BLaER1 treated with 17β-estradiol and CSF1 and Interleukin-3, amounts not matched to agents 10 nM and 100 nM (cell line): ENCODE measurements around the gene TKT.

ENCODE experiments used
- H3K27ac ChIP-seq, 11 experiments: shearing (Covaris generic); formaldehyde crosslinking; 2 replicates each; pipeline ENCODE4 v1.8.1; 2022
- H3K27me3 ChIP-seq, 11 experiments: shearing (Covaris generic); formaldehyde crosslinking; 2 replicates each; pipeline ENCODE4 v1.8.1; 2022
- H3K36me3 ChIP-seq, 11 experiments: shearing (Covaris generic); formaldehyde crosslinking; 2 replicates each; pipeline ENCODE4 v1.8.1; 2022
- H3K4me1 ChIP-seq, 10 experiments: shearing (Covaris generic); formaldehyde crosslinking; 2 replicates each; pipeline ENCODE4 v1.8.1; 2022
- H3K4me2 ChIP-seq, 11 experiments: shearing (Covaris generic); formaldehyde crosslinking; 2 replicates each; pipeline ENCODE4 v1.8.1; 2022
- H3K4me3 ChIP-seq, 10 experiments: shearing (Covaris generic); formaldehyde crosslinking; 2 replicates each; pipeline ENCODE4 v1.8.1; 2022
- H3K9ac ChIP-seq, 11 experiments: shearing (Covaris generic); formaldehyde crosslinking; 2 replicates each; pipeline ENCODE4 v1.8.1; 2022
- H3K9me3 ChIP-seq, 11 experiments: shearing (Covaris generic); formaldehyde crosslinking; replicated peaks in 1 of 11; 2 replicates each; pipeline ENCODE4 v1.8.1; 2022
- H4K20me1 ChIP-seq, 11 experiments: shearing (Covaris generic); formaldehyde crosslinking; 2 replicates each; pipeline ENCODE4 v1.8.1; 2022
- Cebpa-rat ChIP-seq, 11 experiments: shearing (Covaris generic); IDR thresholded peaks; 2 replicates each; pipeline ENCODE4 v1.8.1; 2022

TKT gene

DNA sequence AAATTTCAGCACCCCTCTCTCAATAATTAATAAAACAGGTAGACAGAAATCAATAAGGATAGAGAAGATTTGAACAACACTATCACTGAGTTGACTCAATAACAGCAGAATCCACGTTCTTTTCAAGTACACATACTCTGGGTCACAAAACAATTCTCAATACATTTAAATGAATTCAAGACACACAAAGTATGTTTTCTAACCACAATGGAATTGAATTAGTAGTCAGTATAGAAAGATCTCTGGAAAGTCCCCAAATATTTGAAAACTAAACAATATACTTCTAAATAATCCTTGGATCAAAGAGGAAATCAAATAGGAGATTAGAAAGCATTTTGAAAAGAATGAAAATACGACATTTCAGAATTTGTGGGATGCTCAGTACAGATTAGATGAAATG, 40.0 kb downstream of the TKT start:
- Histone ChIP-seq H4K20me1 (peaks cover 0 to 8% (median 0%) of the 10 kb centered on the region in 11 experiments; a peak in 5 of 22 replicates), H3K4me3 (no peak overlapping the region), H3K9me3 (peaks cover 0 to 16% (median 0%) of the 10 kb centered on the region in 11 experiments; a peak in 8 of 22 replicates), H3K27ac (no peak overlapping the region), H3K9ac (no peak overlapping the region), H3K4me2 (no peak overlapping the region), H3K4me1 (peaks cover 5 to 44% (median 26%) of the 10 kb centered on the region in 10 experiments; a peak in 16 of 20 replicates), H3K27me3 (no peaks in the 10 kb centered on the region), H3K36me3 (0 out of 22 replicates have a peak, but pooled peaks cover 0 to 8% (median 0%) of the 10 kb centered on the region in 11 experiments)
- no peak for TF ChIP-seq Cebpa-rat (IDR thresholded peaks at IDR 0.05)

DNA sequence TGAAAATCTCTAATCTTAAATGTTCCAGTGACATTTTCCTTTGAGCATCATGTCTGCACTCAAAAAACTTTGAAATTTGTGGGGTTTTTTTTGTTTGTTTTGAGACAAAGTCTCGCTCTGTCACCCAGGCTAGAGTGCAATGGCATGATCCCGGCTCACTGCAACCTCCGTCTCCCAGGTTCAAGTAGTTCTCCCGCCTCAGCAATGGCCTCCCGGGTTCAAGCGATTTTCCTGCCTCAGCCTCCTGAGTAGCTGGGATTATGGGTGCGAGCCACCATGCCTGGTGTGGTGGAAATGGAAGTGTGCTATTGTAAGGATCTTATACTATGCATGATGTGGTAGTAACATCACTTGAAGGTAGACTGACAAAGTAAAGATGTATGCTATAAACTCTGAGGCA, 42.5 kb downstream of the TKT start:
- Histone ChIP-seq H3K9ac (no peak overlapping the region), H3K36me3 (peaks cover 0 to 20% (median 11%) of the 10 kb centered on the region in 11 experiments; a peak in 16 of 22 replicates), H3K4me1 (peaks cover 3 to 39% (median 22%) of the 10 kb centered on the region in 10 experiments; a peak in 16 of 20 replicates), H3K27me3 (no peaks in the 10 kb centered on the region), H4K20me1 (no peaks in the 10 kb centered on the region; a peak in 1 of 22 replicates), H3K4me3 (no peak overlapping the region), H3K4me2 (peak overlapping the region in 2 of 11 experiments; percentile 85 to 87; a peak in 2 of 22 replicates), H3K9me3 (peaks cover 14 to 33% (median 19%) of the 10 kb centered on the region in 11 experiments), H3K27ac (no peak overlapping the region)
- TF ChIP-seq Cebpa-rat (IDR thresholded peaks at IDR 0.05): no peak

DNA sequence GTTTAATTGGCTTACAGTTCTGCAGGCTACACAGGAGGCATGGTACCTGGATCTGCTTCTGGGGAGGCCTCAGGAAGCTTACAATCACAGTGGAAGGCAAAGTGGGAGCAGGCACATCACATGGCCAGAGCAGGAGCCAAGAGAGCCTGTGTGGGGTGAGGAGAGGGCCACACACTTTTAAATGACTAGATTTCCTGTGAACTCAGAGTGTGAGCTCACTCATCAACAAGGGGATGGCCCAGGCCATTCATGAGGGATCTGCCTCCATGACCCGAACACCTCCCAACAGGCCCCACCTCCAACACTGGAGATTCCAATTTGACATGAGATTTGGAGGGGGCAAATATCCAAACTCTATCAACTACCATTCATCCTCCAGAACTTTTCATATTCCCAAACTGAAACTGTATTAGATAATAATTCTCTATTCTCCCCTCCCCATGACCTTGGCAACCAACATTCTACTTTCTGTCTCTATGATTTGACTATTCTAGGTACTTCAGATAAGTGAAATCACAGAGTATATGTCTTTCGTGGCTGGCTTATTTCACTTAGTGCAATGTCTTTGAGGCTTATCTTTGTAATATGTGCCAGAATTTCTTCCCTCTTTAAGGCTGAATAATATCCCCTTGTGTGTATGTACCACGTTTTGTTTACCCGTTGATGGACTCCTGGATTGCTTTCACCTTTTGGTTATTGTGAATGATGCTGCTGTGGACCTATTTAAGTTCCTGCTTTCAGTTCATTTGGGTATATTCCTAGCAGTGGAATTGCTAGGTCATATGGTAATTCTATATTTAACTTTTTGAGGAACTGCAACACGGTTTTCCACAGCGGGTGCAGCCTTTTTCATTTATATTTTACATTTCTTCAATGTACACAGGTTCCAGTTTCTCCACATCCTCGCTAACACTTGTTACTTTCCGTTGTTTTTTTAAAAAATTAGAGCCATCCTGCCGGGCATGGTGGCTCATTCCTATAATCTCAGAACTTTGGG, 43.8 kb downstream of the TKT start:
- H3K4me3 ChIP-seq: no peak overlapping the region
- H3K9ac ChIP-seq: peak overlapping the region in 1 of 11 experiments; percentile 17; a peak in 2 of 22 replicates
- peaks cover 0 to 27% (median 11%) of the 10 kb centered on the region in 11 experiments; a peak in 16 of 22 replicates for H3K36me3 ChIP-seq
- no peaks in the 10 kb centered on the region for H4K20me1 ChIP-seq
- H3K27me3 ChIP-seq: no peaks in the 10 kb centered on the region
- peak overlapping the region in 4 of 11 experiments; percentile 18 to 44 (median 32); a peak in 5 of 22 replicates for H3K27ac ChIP-seq
- TF ChIP-seq Cebpa-rat (IDR thresholded peaks at IDR 0.05): no peak
- peaks cover 0 to 28% (median 12%) of the 10 kb centered on the region in 10 experiments; a peak in 12 of 20 replicates for H3K4me1 ChIP-seq
- peak overlapping the region in 6 of 11 experiments; percentile 32 to 87 (median 76); a peak in 11 of 22 replicates for H3K4me2 ChIP-seq
- peaks cover 23 to 41% (median 27%) of the 10 kb centered on the region in 11 experiments for H3K9me3 ChIP-seq

DNA sequence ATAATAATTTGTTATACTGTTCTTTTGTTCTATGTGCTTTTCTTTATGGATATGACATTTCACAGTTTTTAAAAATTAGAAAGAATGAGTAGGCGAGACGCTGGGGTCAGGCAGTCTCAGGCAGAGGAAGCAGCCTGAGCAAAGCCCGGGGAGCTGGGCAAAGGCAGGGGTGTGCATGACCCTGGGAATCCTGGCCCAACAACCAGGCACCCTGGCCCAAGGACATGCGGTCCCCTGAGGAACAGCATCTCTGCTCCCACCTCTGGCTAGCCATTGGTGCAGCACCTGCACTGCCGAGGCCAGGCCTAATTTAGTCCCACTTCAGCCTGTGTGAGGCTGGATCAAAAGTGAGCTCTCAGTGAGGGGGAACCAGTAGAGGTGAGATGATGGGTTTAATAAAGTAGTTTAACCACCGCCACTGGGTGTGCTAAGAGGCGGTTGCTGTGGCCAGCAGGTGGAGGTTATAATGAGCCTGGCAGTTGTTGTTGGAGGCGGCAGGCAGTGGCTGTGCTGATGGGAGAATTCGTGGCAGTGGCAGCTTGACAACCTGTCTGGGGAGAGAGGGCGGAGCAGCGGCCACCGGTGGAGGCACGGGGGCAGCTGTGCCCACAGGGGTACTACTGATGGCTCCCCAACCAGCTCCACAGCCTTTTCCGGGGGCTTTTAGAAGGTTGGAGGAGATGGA, 53.3 kb downstream of the TKT start:
- Histone ChIP-seq H4K20me1 (no peaks in the 10 kb centered on the region; a peak in 1 of 22 replicates), H3K4me2 (no peak overlapping the region), H3K27ac (no peak overlapping the region), H3K36me3 (peaks cover 0 to 11% (median 0%) of the 10 kb centered on the region in 11 experiments; a peak in 1 of 22 replicates), H3K4me1 (no peaks in the 10 kb centered on the region), H3K9ac (no peak overlapping the region), H3K4me3 (no peak overlapping the region), H3K27me3 (no peaks in the 10 kb centered on the region), H3K9me3 (peaks cover 0 to 5% (median under 1%) of the 10 kb centered on the region in 11 experiments; a peak in 4 of 22 replicates)
- no peak for TF ChIP-seq Cebpa-rat (IDR thresholded peaks at IDR 0.05)

DNA sequence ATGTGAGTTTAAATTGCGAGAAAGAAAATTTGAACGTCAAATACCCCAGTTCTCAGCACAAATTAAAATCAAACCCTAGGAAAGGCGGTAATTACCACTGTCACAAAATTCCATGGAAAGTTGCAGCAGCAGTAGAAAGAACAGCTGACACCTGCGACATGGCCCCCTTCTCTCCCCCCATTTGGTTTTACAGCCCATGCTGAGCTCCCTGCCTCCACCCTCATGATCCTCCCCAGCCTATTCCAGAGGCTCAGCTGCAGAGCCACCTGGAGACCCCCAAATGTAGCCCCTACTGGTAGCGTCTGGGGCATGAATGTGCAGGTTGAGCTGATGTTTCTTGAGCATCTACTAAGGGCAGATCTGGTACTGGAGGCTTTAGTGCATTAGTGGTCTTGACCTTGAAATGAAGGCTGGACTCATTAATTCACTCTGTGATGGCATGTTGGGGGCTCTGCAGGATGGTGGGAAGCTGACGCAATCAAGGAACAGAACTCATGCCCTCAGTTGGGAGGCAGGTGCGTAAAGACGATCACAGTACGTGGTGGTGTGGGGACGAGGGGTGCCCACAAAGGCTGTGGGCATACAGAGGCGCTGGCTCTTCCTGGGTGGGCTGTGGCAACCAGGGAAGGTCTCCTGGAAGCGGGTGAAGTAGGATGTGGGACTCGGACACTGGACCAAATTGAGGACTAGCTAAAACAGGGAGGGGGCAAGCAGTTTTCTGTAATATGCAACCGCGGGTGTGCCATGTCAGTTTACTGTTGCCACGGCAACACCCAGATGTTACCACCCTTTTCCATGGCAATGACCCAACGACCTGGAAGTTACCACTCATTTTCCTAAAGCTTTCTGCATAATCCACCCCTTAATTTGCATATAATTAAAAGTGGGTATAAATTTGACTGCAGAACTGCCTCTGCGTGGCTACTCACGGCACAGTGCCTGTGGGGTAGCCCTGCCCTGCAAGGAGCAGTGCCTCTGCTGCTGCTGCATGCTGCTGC, 55.0 kb downstream of the TKT start:
- H3K9ac ChIP-seq: no peak overlapping the region
- no peak overlapping the region for H3K4me3 ChIP-seq
- 0 out of 22 replicates have a peak, but pooled peaks cover 0 to 5% (median 0%) of the 10 kb centered on the region in 11 experiments for H3K9me3 ChIP-seq
- H3K4me1 ChIP-seq: peaks cover 9 to 14% (median 13%) of the 10 kb centered on the region in 10 experiments; a peak in 19 of 20 replicates
- H3K4me2 ChIP-seq: no peak overlapping the region
- no peak for TF ChIP-seq Cebpa-rat (IDR thresholded peaks at IDR 0.05)
- peaks cover 0 to 8% (median 0%) of the 10 kb centered on the region in 11 experiments; a peak in 4 of 22 replicates for H4K20me1 ChIP-seq
- H3K27ac ChIP-seq: no peak overlapping the region
- no peaks in the 10 kb centered on the region for H3K27me3 ChIP-seq
- peaks cover 0 to 11% (median 0%) of the 10 kb centered on the region in 11 experiments; a peak in 1 of 22 replicates for H3K36me3 ChIP-seq

DNA sequence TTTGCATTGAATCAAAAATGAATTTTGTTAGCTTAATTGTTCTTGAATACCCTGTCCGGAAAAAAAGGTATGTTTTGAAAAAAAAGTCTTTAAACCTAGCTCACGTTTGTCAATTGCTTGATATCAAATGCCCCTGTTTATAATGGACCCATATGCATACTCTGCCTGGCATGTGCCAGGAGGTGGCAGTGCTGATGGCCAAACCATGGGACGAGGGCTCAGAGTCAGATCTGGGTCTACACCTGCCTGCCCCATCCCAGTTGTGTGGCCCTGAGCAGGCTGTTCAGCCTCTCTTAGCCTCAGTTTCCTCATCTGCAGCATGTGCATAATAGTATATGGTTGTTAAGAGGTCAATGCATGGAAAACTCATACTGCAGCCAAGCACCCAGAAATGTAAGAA, 56.0 kb downstream of the TKT start:
- no peak overlapping the region for H3K4me2 ChIP-seq

DNA sequence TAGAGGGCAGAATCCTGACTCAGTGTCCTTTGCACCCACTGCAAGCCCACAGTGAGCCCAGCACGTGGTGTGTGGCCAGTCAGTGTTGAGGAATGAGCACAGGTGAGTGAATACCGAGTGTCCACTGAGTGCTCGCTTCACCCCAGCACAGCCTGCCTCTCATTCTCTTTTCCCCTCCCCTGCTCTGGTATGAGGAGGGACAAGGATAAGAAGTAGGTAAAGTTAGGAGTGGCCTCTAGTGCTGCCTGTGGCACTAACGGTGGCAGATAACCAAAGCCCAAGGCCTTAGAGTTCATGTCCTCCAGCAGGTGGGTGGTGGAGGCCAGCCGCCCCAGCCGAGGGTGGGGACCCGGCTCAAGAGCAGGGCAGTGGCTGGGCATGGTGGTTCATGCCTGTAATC, 56.8 kb downstream of the TKT start:
- peaks cover 9 to 30% (median 18%) of the 10 kb centered on the region in 10 experiments; a peak in 19 of 20 replicates for H3K4me1 ChIP-seq
- H3K4me2 ChIP-seq: no peak overlapping the region
- H4K20me1 ChIP-seq: peaks cover 0 to 26% (median 16%) of the 10 kb centered on the region in 11 experiments; a peak in 14 of 22 replicates
- no peak overlapping the region for H3K27ac ChIP-seq
- H3K9me3 ChIP-seq: 0 out of 22 replicates have a peak, but pooled peaks cover 0 to 5% (median 0%) of the 10 kb centered on the region in 11 experiments
- no peak overlapping the region for H3K4me3 ChIP-seq
- peaks cover under 1 to 20% (median 9%) of the 10 kb centered on the region in 11 experiments; a peak in 19 of 22 replicates for H3K36me3 ChIP-seq
- no peak overlapping the region for H3K9ac ChIP-seq
- no peak for TF ChIP-seq Cebpa-rat (IDR thresholded peaks at IDR 0.05)
- H3K27me3 ChIP-seq: no peaks in the 10 kb centered on the region

More for the DNA sequence above, 56.0 kb downstream of the TKT start:
- Histone ChIP-seq H3K4me3 (no peak overlapping the region), H4K20me1 (peaks cover 0 to 18% (median 8%) of the 10 kb centered on the region in 11 experiments; a peak in 13 of 22 replicates), H3K27me3 (no peaks in the 10 kb centered on the region), H3K9me3 (0 out of 22 replicates have a peak, but pooled peaks cover 0 to 5% (median 0%) of the 10 kb centered on the region in 11 experiments), H3K27ac (no peak overlapping the region), H3K9ac (no peak overlapping the region), H3K4me1 (peaks cover 9 to 23% (median 18%) of the 10 kb centered on the region in 10 experiments; a peak in 19 of 20 replicates), H3K36me3 (peaks cover 0 to 11% (median under 1%) of the 10 kb centered on the region in 11 experiments; a peak in 2 of 22 replicates)
- TF ChIP-seq Cebpa-rat (IDR thresholded peaks at IDR 0.05): no peak
